ENCODE measurements around the gene REEP2.
A peak's percentile ranks its signal among the peaks of the same experiment; 100 is the strongest.
"Not testable (repeated sequence)": the region's sequence is repeated elsewhere in the genome, so short reads cannot be mapped to it uniquely, and the experiment has no call there.

Gene REEP2, protein sequence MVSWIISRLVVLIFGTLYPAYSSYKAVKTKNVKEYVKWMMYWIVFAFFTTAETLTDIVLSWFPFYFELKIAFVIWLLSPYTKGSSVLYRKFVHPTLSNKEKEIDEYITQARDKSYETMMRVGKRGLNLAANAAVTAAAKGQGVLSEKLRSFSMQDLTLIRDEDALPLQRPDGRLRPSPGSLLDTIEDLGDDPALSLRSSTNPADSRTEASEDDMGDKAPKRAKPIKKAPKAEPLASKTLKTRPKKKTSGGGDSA

DNA sequence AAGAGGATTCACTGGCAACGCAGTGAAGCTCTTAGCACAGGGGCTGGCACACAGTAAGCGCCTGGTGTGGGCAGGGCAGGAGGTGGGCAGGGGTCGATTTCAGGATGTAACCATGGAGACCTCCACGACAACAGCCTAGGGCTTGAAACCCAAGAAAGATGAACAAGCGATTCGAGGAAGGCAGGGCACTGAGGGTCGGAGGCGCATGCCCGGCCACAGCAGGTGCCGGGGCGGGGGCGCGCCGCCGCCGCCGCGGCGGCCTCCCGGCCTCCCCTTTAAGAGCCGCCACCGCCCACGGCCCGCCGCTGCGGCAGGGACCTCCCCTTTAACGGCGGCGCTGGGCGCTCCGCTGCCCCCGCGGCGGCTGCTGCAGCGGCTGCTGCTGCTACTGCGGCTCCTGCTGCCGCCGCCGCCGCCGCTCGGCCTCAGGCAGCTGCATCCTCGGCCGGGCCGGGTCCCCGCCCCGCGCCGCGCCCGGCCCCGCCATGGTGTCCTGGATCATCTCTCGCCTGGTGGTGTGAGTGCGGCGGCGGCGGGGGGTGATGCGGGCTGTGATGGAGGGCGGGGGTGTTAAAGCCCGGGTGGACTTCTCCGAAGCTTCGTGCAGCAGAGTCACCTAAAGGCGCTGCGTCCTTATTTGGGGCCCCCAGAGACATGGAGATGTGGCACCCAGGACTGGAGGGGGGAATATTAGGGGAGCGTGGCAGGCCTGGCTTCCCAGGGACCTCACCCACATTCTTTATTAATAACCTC is at the start of gene REEP2:
TSS of gene REEP2 (plus strand) at position 334 of the 753 bp plus-strand sequence. CDS start at position 486, 152 bp downstream.
- DNase-seq: peak; percentile 10

DNA sequence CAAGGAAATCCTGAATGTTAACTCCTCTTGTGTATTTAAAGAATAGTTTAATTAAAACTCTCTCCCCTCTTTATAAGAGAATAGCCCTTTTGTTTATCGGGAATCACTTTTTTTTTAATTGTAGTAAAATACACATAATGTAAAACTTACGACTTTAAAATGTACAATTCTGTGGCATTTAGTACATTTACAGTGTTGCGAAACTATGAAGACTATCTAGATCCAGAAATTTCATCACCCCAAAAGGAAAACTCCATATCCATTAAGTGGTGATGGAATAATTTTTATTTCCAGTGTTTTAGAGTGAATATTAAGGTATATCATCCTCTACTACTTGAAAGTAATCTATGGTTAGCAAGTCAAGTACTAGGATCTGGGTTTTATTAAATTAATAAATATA is 49.5 kb upstream of the REEP2 start:
- DNase-seq: no peak

GRCh38 chr5:138389911-138390310 is 48.9 kb upstream of the REEP2 start:
- DNase-seq: not testable (repeated sequence)

DNA sequence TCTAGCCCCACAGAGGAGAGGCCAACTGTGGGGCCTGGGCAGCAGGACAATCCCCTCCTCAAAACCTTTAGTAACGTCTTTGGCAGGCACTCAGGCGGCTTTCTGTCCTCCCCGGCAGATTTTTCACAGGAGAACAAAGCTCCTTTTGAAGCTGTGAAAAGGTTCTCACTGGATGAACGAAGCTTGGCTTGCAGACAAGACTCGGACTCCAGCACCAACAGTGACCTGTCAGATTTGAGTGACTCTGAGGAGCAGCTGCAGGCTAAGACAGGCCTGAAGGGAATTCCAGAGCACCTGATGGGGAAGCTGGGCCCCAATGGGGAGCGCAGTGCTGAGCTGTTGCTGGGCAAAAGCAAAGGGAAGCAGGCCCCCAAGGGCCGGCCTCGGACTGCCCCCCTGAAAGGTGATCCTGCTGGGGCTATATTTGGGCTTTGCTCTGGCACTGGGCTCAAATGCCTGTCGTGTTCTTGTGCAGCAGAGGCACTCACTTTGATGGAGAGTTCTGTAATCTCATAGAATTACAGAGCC is 46.9 kb upstream of the REEP2 start:
- DNase-seq: no peak

- DNase-seq: no peak
Measured at GRCh38 chr5:138402640-138403039, 36.2 kb upstream of the REEP2 start.

DNA sequence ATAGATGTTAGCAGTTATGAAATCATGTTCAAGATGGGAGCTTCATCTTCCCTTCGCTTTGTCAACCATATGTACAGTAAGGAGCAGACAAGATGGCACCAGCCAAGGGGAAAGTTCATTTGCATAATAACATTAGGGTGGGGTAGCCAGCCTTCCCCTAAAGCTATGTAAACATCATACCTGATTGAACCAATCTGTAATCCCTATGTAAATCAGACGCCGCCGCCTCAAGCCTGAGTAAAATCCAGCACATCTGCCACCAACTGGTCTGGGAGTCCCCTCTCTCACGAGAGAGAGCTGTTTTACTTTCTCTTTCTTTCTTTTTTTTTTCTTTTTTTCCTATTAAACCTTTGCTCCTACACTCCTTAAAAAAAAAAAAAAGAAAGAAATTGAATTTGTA is 30.8 kb upstream of the REEP2 start:
- no peak for DNase-seq

- DNase-seq: not testable (repeated sequence)
Measured at GRCh38 chr5:138410996-138411640, 27.7 kb upstream of the REEP2 start.

- DNase-seq: no peak
Measured at GRCh38 chr5:138418444-138418843, 20.4 kb upstream of the REEP2 start.

- no peak for DNase-seq
Measured at GRCh38 chr5:138425079-138425478, 13.8 kb upstream of the REEP2 start.

GRCh38 chr5:138435943-138436342 is 2.9 kb upstream of the REEP2 start:
- no peak for DNase-seq

DNA sequence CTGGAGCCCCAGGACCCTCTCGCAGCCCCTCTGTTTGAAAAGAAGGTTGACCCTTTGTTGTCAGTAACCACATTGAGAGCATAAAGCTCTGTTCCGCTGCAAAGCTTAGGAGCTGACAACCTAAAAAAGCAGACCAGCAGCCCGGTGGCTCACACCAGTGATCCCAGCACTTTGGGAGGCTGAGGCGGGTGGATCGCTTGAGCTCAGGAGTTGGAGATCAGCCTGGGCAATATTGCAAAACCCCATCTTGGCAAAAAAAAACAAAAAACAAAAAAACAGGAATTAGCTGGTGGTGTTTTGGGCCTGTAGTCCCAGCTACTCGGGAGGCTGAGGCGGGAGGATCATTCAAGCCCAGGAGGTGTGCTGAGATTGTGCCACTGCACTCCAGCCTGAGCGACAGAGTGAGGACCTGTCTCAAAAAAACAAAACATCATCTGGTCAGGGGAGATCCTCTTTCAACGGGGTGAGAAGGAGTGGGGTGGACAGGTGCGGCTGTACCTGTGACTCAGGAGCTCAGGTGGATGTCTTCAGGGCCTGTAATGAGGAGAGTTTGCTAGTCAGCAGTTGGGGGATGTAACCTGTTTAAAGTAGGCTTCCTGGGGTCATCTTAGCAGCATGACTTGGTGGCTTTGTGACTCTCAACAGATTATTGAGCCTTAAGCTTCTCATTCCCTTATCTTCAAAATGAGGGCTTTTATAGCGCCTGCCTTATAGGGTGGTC is 694 bp upstream of the REEP2 start:
- no peak for DNase-seq

GRCh38 chr5:138439477-138440158 is 761 bp downstream of the REEP2 start:
- DNase-seq: no peak

- no peak for DNase-seq
Measured at GRCh38 chr5:138440159-138441073, 1.6 kb downstream of the REEP2 start.

- DNase-seq: no peak
Measured at GRCh38 chr5:138441221-138441620, 2.4 kb downstream of the REEP2 start.

DNA sequence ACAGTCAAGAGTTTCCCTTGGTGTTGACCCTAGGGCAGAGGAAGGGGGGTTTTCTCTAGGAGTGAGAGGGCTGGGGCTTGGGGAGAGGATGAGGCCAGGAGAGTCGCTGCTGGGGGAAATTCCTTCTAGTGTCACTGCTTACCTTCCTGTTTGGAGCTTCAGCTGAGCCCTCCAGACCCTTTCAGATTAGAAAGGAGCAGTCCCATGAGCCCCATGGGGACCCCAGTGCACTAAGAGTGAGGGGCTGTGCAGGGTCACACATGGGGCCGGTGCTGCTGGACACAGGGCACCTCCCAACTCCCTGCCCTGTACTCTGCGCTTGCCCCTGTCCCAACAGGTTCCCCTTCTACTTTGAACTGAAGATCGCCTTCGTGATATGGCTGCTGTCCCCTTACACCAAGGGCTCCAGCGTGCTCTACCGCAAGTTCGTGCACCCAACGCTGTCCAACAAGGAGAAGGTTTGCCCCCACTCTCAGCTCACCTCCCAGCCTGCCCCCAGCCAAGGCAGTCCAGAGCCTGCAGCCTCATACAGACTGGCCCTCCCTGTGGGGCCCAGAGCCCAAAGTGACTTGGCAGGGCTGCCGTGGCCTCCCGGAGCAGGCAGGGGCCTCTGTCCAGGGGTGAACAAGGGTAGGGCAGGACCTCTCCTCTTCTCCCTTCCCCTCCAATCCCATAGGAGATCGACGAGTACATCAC is 5.4 kb downstream of the REEP2 start:
- no peak for DNase-seq

DNA sequence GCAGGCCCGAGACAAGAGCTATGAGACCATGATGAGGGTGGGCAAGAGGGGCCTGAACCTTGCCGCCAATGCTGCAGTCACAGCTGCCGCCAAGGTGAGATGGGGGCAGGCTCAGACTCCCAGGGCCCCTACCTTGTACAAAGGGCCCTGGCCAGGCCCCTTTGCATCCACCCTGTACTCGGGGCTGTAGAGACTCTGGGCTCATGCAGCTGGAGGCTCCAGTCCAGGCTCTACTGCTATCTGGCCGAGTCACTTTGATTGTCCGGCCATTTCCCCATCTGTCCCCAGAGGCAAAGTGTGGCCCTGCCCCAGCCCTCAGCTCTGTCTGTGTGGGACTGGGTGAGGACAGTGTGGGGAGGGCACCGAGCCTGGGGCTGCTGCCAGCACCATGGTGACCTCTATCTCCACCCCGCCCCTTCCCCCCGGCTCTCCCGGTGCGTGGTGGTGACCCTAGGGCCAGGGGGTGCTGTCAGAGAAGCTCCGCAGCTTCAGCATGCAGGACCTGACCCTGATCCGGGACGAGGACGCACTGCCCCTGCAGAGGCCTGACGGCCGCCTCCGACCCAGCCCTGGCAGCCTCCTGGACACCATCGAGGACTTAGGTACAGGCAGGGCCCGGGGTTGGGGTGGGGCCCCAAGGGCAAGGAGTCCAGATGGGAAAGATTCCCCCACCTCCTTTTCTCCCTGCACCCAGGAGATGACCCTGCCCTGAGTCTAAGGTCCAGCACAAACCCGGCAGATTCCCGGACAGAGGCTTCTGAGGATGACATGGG is 6.1 kb downstream of the REEP2 start:
- no peak for DNase-seq

GRCh38 chr5:138445547-138446271 is 6.9 kb downstream of the REEP2 start:
- no peak for DNase-seq

GRCh38 chr5:138448070-138448469 is 9.2 kb downstream of the REEP2 start:
- DNase-seq: no peak
